Keratinocyte (primary cell): ENCODE results near the gene RASL12. TPM values are rescaled to one million over a fixed set of nuclear protein-coding genes. Genes with fewer than 3 reads are reported as not detected.

Source experiments
- DNase-seq: peaks from one replicate; pipeline ENCODE4 v3.0.0-alpha.2; 2011; ENCODE audit warnings: low read depth, missing footprints, low spot score
- FAIRE-seq: peaks from 2 replicates; lab custom pipeline; 2011; peaks lifted over from hg19 to GRCh38; lab: Jason Lieb, UNC
- H2AFZ ChIP-seq: 2 replicates; pipeline ENCODE4 v1.6.0; 2012; ENCODE audit warnings: low read length, control low read depth, inconsistent platforms; ENCODE audit not compliant: control insufficient read depth
- H3K27ac ChIP-seq: 2 replicates; pipeline ENCODE4 v1.5.1; 2011; ENCODE audit warnings: low read length; ENCODE audit not compliant: control insufficient read depth, insufficient read depth
- H3K27me3 ChIP-seq: 3 replicates; pipeline ENCODE4 v1.6.0; 2011; ENCODE audit warnings: low read length; ENCODE audit not compliant: control insufficient read depth, insufficient read depth; ENCODE audit errors: extremely low read depth
- H3K36me3 ChIP-seq, 2 experiments: 2 replicates in 1 of 2; 3 replicates in 1 of 2; pipeline ENCODE4 v1.5.1; 2011; ENCODE audit warnings: low read length in 2 of 2, mild to moderate bottlenecking in 1 of 2; ENCODE audit not compliant: control insufficient read depth in 2 of 2, insufficient read depth in 2 of 2; ENCODE audit errors: extremely low read depth in 1 of 2
- H3K4me1 ChIP-seq: 3 replicates; pipeline ENCODE4 v1.5.1; 2011; ENCODE audit warnings: low read length; ENCODE audit not compliant: control insufficient read depth, insufficient read depth; ENCODE audit errors: extremely low read depth
- H3K4me2 ChIP-seq: 3 replicates; pipeline ENCODE4 v1.6.0; 2011; ENCODE audit warnings: low read depth, low read length; ENCODE audit not compliant: control insufficient read depth, insufficient read depth; ENCODE audit errors: extremely low read depth
- H3K4me3 ChIP-seq, 3 experiments: fragments of 200-600 bp in 1 of 3; sonication (generic) in 1 of 3; 2 replicates in 2 of 3; 3 replicates in 1 of 3; pipeline ENCODE4 v1.5.1; 2011 to 2016; ENCODE audit warnings: low read length in 3 of 3, mild to moderate bottlenecking in 3 of 3, control low read depth in 2 of 3, inconsistent platforms in 1 of 3, low read depth in 1 of 3, mixed read lengths in 1 of 3, mixed run types in 1 of 3, moderate library complexity in 1 of 3; ENCODE audit not compliant: control insufficient read depth in 2 of 3, insufficient read depth in 2 of 3; ENCODE audit errors: extremely low read depth in 1 of 3
- H3K79me2 ChIP-seq: 2 replicates; pipeline ENCODE4 v1.6.0; 2012; ENCODE audit warnings: low read length; ENCODE audit not compliant: control insufficient read depth, insufficient read depth
- H3K9ac ChIP-seq: 3 replicates; pipeline ENCODE4 v1.6.0; 2011; ENCODE audit warnings: low read length; ENCODE audit not compliant: control insufficient read depth, insufficient read depth; ENCODE audit errors: extremely low read depth
- H3K9me1 ChIP-seq: 3 replicates; pipeline ENCODE4 v1.6.0; 2011; ENCODE audit warnings: low read length; ENCODE audit not compliant: control insufficient read depth, insufficient read depth; ENCODE audit errors: extremely low read depth
- H3K9me3 ChIP-seq: 2 replicates; pipeline ENCODE4 v1.5.1; 2012; ENCODE audit warnings: low read depth, low read length; ENCODE audit not compliant: control insufficient read depth
- H4K20me1 ChIP-seq: 3 replicates; pipeline ENCODE4 v1.6.0; 2011; ENCODE audit warnings: low read length; ENCODE audit not compliant: control insufficient read depth, insufficient read depth; ENCODE audit errors: extremely low read depth
- CTCF ChIP-seq, 3 experiments: IDR thresholded peaks in 1 of 3; conservative IDR thresholded peaks in 1 of 3; optimal IDR thresholded peaks in 1 of 3; 2 replicates in 2 of 3; 3 replicates in 1 of 3; pipeline versions ENCODE3 to v1.5.1; 2011; ENCODE audit warnings: low read length in 3 of 3, mild to moderate bottlenecking in 3 of 3, moderate library complexity in 2 of 3, control low read depth in 1 of 3, inconsistent platforms in 1 of 3; ENCODE audit not compliant: insufficient read depth in 2 of 3; ENCODE audit errors: extremely low read depth in 1 of 3
- EZH2 ChIP-seq: IDR thresholded peaks from one replicate; pipeline ENCODE4 v1.6.1; 2012; ENCODE audit warnings: inconsistent platforms, mild to moderate bottlenecking, low read length, moderate library complexity
- dilution Hi-C: fragments of 300-500 bp; cut with MboI; formaldehyde crosslinking; loops from one replicate; pipeline ENCODE4 v1.7.0; 2020; ENCODE audit warnings: low sequenced_read_pairs; ENCODE audit not compliant: extremely low pct_ligation_motif_present
- polyA plus RNA-seq, 5 experiments: library from polyadenylated mRNA; depleted of rRNA in 3 of 5; stranded (reverse) in 3 of 5; stranded (forward) in 1 of 5; unstranded in 1 of 5; fragments of >200 nt; gene quantifications; 1 replicate in 1 of 5; 2 replicates in 3 of 5; 3 replicates in 1 of 5; pipeline versions ENCODE4 v1.2.1 to v1.2.3, GENCODE V29; 2011 to 2012; ENCODE audit warnings: missing spikeins in 2 of 5, low read depth in 1 of 5, low replicate concordance in 1 of 5

The RASL12 gene
- polyA plus RNA-seq, 1 donor (not counting 4 experiments of a cell fraction or from before 2014, with no cell fraction given), result not detected

DNA sequence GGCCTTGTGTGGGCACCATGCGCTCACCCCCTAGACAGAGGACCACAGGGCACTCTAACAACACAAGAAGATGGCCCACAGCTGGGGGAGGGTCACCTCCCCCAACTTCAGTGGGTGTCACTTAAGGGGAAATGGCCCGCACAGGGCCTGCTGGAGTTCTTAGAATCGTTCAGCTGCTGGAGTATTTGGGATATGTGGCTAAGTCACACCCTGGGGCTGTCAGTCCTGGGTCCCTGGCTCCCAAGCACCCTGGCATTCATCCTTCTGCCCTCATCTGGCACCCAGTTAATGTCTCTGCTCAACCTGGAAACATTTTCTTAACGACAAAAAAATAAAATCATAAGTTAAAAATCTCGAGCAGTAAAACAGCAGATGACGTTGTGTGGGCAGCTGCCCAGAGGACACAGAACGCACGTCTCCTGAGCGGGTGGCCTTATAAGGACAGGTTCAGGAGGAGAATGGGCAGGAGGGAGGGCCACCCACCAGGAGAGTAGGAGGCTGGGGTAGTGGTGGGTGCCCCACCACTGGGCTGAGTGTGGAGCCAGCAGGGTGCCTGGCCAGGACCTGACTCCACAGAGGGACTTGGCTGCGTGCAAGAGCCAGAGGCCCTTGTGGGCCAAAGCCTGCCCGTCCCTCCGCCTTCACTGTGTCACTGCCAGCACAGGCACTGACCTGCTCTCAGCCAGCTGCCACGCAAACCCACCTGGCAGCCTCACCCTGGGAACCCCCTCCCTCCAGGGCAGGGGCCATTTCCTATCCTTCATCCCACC is 20.3 kb upstream of the RASL12 start:
- Histone ChIP-seq H3K4me2 (no peak overlapping the region), H3K4me1 (peaks cover 4% of the 10 kb centered on the region), H2AFZ (no peak overlapping the region), H3K27ac (no peak overlapping the region), H3K27me3 (peaks cover 7% of the 10 kb centered on the region), H3K79me2 (no peaks in the 10 kb centered on the region), H3K36me3 (no peaks in the 10 kb centered on the region), H3K9ac (no peak overlapping the region), H3K9me1 (no peaks in the 10 kb centered on the region), H3K4me3 (no peak overlapping the region), H3K9me3 (no peaks in the 10 kb centered on the region), H4K20me1 (no peaks in the 10 kb centered on the region)
- dilution Hi-C loops, result no loop called here
- no peak for TF ChIP-seq EZH2
- no peak for TF ChIP-seq CTCF (optimal IDR thresholded peaks at IDR 0.05 in 1 of 3, IDR thresholded peaks at IDR 0.05 in 1 of 3, conservative IDR thresholded peaks at IDR 0.05 in 1 of 3; ENCODE audit: extremely low read depth in 1 of 3, insufficient read depth in 2 of 3, low read length in 3 of 3)
- DNase-seq (no peak), FAIRE-seq (no peak)

- Histone ChIP-seq H4K20me1 (no peaks in the 10 kb centered on the region), H3K36me3 (no peaks in the 10 kb centered on the region), H3K9me3 (no peaks in the 10 kb centered on the region), H3K9me1 (no peaks in the 10 kb centered on the region), H3K4me3 (no peak overlapping the region), H2AFZ (no peak overlapping the region), H3K27ac (no peak overlapping the region), H3K9ac (no peak overlapping the region), H3K79me2 (no peaks in the 10 kb centered on the region), H3K4me1 (peaks cover 4% of the 10 kb centered on the region), H3K27me3 (peaks cover 10% of the 10 kb centered on the region), H3K4me2 (no peak overlapping the region)
- dilution Hi-C loops, result no loop called here
- DNase-seq (no peak), FAIRE-seq (no peak)
- TF ChIP-seq EZH2, result no peak
- TF ChIP-seq CTCF (optimal IDR thresholded peaks at IDR 0.05 in 1 of 3, IDR thresholded peaks at IDR 0.05 in 1 of 3, conservative IDR thresholded peaks at IDR 0.05 in 1 of 3; ENCODE audit: extremely low read depth in 1 of 3, insufficient read depth in 2 of 3, low read length in 3 of 3), result no peak
Observed at GRCh38 chr15:65087411-65087810, 19.6 kb upstream of the RASL12 start.
